Measurements from ENCODE around the gene SEZ6L.

GRCh38 chr22:26168939-26169314 lies 335 bp upstream of the SEZ6L start:
- TF ChIP-seq CTCF (IDR thresholded peaks at IDR 0.05): no peak
- no peak for TF ChIP-seq POLR2A (IDR thresholded peaks at IDR 0.05)
